ENCODE measurements around the gene LSMEM2.
"Not testable (repeated sequence)": the region's sequence is repeated elsewhere in the genome, so short reads cannot be mapped to it uniquely, and the experiment has no call there.

Gene LSMEM2

DNA sequence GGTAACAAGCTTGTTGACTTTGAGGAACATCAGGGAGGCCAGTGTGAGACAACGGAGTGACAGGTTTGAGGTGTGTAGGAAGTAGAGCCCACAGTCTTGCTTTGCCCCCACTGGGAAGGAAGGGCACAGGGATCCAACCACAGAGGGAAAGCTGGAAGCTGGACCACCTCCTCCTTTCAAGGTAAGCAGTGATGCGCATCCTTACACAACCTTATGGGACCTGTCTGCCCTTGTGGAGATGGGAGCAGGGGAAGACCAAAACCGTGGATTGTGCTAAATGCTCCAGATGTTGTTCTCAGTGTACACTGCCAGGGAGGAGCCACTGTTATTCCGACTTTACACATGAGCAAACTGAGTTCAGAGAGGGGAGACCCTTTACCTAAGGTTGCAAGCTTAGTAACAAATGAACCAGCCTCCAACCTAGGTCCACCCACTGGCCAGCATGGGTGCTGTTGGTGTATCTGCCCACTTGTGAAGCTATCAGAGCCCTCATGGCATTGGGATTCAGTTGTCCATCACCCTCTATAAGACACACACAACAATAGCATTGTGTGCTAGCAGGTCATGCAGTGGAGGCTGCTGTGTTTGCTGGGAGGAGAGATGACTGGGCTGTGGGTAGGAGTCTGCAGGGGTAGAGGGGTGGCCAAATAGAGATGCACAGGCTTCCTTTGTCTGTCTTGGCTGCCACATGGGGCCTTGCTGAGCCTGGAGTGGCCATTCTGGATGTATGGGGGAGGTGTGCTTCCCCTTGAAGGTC is 586 bp upstream of the LSMEM2 start:
- no peak for DNase-seq (ENCODE audit: low read depth)

DNA sequence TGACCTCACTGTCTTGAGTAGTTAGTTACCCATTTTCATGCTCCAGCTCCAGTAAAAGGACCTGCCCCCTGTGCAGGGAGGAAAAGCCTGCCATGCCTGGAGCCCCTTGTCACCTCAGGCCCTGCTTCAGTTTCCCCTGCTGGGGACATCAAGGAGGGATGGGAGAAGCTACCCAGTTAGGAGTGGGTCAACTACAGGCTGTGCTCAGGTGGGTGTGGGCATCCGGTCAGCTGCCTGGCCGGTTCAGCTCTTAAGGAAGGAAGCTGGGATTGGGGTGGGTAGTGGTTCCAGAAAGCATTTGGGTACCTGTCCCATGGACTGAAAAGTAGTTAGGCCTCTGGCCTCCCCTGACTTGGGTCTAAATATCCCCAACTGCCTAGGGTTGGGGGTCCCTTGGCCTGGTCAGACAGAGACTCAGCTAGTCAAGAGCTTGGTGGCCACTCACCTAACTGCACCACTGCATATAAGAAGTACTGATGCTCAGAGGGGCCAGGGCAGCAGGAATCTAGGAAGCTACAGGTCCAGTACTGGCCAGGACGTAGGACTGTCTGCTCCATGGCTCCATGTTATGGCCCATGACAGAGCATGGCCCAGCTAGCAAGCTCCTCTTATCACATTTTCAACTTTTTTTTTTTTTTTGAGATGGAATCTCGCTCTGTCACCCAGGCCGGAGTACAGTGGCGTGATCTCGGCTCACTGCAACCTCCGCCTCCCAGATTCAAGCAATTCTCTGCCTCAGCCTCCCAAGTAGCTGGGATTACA is 549 bp downstream of the LSMEM2 start:
- DNase-seq (ENCODE audit: low read depth): no peak

DNA sequence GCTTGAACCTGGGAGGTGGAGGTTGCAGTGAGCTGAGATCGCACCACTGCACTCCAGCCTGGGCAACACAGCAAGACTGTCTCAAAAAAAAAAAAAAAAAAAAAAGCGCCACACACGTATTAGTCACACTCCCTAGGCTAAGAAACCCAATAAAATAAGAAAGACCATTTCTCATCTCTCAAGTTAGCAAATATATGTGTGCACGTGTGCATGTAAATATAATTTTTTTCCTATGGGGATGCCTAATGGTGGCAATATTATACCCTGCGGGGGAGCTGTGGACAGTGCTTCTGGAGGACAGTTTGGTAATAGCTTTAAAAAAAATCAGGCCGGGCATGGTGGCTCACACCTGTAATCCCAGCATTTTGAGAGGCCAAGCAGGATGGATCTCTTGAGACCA is 5.2 kb downstream of the LSMEM2 start:
- not testable (repeated sequence) for DNase-seq (ENCODE audit: low read depth)

DNA sequence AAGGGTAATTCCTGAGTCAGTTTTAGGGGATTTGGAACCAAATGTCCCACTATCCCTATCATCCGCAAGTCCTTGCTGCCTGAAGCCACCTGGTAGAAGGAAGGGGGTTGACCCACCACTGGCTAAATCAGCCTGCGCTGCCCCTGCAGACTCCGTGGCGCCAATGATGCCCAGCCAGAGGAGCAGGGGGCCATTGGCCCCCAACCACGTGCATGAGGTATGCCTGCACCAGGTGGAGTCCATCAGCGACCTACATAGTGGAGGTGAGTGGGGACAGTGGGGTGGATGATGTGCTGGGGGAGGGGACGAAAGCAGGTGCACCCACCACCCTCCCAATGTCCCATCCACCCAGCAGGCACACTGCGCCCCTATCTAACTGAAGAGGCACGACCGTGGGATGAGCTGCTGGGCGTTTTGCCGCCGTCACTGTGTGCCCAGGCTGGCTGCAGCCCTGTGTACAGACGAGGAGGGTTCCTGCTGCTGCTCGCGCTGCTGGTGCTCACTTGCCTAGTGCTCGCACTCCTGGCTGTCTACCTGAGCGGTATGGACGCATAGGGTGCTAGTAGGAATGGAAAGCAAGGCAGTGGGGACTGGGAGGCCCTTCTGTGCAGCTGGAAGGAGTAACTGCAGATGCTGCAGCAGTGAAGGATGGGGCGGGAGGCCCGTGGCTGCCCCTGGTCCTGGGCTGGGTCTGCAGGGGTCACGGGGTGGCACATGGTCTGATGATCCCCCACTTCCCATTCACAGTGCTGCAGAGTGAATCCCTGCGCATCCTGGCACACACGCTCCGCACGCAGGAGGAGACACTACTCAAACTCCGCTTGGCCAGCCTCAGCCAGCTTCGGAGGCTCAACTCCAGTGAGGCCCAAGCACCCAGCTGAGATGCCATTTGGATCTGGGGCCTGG is 7.7 kb downstream of the LSMEM2 start:
- DNase-seq (ENCODE audit: low read depth): no peak

DNA sequence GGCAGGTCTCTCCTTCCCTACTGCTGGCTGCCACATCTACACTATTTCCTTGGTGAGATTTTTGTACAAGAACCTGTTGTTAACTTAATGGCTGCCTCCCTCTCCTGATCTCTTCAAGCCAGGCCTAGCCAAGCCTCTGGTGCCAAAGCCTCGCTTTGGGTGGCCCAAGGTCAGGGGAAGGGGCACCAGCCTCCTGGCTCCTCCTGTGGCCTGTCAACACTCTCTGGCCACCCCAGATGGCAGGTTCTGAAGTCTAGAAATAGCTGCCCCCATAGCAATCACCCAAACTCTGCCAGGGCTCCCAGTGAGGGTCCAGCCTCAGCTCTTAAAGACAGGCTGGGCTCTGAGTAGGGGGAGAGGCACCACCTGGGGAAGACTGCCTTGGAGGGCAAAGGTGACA is 8.4 kb downstream of the LSMEM2 start:
- DNase-seq (ENCODE audit: low read depth): no peak

GRCh38 chr3:50288387-50289007 is 9.6 kb downstream of the LSMEM2 start:
- DNase-seq (ENCODE audit: low read depth): no peak

DNA sequence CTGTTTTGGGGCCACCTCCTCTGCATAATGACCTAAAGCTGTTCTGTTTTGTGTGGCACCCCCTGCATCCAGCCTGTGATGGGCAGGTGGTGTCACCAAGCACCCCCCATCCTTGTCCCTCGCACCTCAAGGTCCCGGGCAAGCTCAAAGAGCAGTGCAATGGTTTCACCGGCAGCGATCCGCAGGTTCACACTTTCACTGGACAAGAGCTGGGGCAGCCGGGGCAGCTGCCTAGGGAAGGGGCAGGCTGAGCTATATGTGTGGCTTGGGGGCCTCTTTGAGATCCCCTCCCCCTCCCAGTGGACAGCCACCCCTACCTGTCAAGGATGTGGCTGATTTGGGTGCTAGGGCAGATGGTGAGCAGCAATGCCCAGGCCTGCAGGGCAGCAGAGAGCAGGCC is 10.2 kb downstream of the LSMEM2 start:
- no peak for DNase-seq (ENCODE audit: low read depth)

GRCh38 chr3:50290161-50290641 is 11.3 kb downstream of the LSMEM2 start:
- DNase-seq (ENCODE audit: low read depth): no peak

DNA sequence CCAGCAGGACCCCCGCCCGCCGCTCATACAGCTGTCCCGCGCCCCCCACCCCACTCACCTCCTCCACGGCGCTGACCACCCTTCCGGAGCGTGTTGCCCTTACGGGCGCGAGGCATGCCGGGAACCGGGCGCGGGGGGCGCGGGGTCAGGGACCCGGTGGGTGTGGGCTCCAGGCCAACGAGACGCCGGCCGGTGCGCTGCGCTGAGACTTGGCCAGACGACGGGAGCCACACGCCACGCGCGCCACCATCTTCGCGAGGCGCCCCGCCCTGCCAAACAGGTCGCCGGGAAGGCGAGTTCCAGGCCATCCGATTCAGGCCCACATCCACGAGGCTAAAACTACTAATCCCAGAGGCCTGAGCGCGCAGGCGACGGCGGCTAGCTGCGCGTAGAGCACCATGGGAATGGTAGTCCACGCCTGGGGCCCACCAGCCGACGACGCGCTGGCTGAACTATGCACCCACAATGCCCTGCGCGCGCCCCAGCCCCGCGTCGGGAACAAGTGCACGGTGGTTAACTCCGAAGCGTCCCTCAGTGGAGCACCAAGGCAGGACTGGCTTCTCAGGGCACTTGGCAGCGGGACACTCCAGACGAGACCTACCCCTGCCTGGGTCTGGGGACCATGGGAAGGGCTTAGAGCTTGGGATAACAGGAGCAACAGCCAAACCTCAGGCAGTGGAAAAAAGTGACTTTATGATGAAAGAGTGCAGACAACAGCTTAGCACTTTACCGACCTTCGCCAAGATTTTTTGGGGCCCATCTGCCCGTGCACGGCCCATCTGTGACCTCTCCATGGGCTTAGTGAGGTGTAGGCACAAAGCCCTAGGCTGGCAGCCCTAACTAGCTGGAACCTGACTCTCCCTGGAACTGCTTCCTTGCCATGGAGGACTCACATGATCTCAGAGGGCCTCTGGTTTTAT is 13.5 kb downstream of the LSMEM2 start, which contains the start of gene IFRD2:
Gene IFRD2, minus strand, starts transcription at position 271 of the 920 bp plus-strand sequence. Its CDS starts 155 bp downstream, at position 116.
- DNase-seq (ENCODE audit: low read depth): peak; percentile 90

- no peak for DNase-seq (ENCODE audit: low read depth)
These were observed 14.4 kb downstream of the LSMEM2 start for GRCh38 chr3:50293079-50293801.

DNA sequence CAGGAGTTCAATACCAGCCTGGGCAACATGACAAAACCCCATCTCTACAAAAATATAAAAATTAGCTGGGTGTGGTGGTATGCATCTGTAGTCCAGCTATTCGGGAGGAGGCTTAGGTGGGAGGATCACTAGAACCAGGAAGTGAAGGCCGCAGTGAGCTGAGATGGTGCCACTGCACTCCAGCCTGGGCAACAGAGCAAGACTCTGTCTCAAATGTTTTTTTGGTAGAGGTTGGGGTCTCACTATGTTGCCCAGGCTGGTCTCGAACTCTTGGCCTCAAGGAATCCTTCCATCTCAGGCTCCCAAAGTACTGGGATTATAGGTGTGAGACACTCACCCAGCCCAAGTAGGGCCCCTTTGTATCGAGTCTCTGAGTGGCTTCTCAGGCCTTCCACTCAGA is 15.2 kb downstream of the LSMEM2 start:
- no peak for DNase-seq (ENCODE audit: low read depth)

DNA sequence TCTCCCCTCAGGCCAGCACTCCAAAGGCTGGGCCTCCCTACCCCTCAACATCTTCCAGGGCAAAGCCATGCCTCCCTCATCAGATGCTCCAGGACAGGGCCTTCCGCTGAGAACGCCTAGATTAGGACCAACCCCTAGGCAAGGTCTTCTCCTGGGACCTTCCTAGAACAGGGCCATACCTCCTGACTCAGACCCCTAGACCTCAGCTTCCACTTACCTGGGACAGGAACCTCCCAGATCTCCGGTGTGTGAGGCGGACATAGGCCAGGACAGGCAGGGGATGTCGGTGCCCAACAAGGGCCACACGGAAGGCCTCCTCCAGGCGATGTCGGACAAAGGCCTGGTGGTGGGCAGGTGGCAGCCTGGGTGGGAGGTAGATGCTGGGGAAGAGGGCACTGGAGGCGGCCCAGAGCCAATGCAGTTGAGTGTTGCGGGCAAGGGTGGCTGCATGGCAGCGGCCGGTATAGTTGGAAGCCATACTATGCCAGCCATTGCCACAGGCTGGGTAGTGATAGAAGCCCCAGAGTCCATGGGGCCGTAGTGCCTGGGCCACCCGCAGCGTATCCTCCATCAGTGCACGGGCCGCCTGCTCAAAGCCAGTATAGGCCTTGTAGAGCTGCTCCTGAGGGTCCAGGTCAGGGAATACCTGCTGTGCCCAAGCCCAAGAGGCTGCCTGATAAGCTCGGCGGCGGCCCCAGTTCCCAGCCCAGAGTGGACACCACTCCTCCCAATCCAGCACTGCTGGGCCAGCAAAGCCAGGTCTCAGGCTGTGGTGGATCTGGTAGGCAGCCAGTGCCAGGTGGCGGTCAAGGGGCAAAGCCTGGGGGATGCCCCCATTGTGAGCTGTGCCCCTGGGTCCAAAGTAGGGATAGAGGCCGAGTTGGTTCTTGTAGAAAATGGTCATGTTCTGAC is 15.9 kb downstream of the LSMEM2 start:
- DNase-seq (ENCODE audit: low read depth): no peak

DNA sequence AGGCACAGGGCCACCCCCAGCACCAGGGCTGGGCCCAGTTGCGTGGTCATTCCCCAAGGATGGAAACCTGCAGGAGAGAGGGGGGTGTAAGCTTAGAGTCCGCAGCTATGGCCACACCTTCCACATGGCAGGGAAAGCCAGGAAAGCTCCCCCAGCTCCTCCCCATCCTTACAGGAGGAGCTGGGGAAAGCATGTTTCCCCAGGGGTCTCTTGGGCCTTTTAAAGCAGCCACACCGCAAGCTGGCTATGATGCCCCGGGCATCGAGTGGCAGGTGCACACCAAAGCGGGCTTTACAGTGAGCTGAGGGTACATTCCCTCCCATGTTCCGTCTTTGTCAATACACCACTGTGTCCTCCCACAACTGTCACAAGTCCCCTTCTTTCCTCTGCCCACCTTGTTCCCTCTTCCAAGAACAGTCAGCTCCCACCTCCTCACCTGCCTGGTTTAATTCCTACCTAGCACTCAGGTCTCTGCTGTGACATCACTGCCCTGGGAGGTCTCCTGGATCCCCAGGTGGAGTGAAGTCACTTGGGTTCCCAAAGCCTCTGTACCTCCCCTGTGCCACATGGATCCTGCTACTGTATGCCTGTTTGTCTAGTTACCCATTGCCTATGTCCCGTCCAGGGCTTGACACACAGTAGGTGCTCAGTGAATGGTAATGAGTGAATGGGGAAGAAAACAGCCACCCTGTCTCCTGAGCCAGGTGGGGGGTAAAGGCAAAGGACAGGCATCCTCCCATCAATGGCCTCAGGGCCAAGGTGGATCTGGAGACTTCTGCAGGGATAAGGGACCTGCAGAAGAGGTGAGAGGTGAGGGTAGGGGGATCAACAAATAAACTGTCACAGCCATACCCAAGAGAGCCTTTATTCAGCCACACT is 16.9 kb downstream of the LSMEM2 start:
- no peak for DNase-seq (ENCODE audit: low read depth)

DNA sequence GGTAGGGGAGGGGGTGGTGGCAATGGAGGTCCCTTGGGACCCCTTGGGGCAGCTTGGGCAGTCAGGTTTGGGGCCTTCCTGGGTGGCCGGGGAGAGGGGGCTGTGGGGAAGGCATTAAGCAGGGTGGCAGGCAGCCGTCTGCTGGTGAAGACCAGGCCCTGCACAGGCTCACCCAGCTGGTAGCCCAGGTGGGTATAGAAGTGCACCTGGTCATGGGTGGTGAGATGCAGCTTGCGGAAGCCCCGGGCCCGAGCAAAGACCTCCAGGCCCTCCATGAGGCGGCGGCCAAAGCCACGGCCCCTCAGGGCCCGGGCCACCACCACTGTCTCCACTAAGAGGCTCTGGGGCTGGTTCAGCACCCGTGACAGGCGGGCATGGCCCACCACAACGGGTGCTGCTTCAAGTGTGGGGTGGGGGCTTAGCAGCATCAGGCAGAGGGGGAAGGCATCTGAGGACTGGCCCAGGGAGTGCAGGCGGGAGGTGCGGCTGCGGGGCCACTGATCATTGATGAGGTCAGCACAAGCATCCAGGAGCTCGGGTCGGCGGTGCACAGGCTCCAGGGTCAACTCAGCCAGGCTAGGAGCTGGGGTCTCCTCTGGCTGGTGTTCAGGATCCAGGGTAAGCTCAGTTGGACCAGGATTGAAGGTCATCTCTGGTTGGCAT is 18.0 kb downstream of the LSMEM2 start:
- no peak for DNase-seq (ENCODE audit: low read depth)

- no peak for DNase-seq (ENCODE audit: low read depth)
These were observed 18.5 kb downstream of the LSMEM2 start for GRCh38 chr3:50297384-50297775.

- no peak for DNase-seq (ENCODE audit: low read depth)
These were observed 19.2 kb downstream of the LSMEM2 start for GRCh38 chr3:50297896-50298725.
